ENCODE data around the gene CWC25. TPM values are rescaled to one million over a fixed set of nuclear protein-coding genes. Genes with fewer than 3 reads are reported as not detected.
A peak's percentile ranks its signal among the peaks of the same experiment; 100 is the strongest.

Gene CWC25
- total RNA-seq, 1 experiment from 2014 or later, result 23.9 TPM

- H3K4me1 ChIP-seq (ENCODE audit: control insufficient read depth in 1 of 2, insufficient read depth in 2 of 2, low read length in 2 of 2), result peaks cover 11 to 20% of the 10 kb centered on the region in 2 experiments
- no peak for DNase-seq (ENCODE audit: low read depth, low spot score)
- peak overlapping the region; percentile 96 for H3K27ac ChIP-seq (ENCODE audit: low read depth, low read length)
- peaks cover 51% of the 10 kb centered on the region for H3K79me2 ChIP-seq (ENCODE audit: insufficient read depth, low read length)
- peak overlapping the region; percentile 85 for H3K4me2 ChIP-seq (ENCODE audit: low read length)
- peaks cover 13 to 22% of the 10 kb centered on the region in 2 experiments; a peak in 3 of 4 replicates for H3K36me3 ChIP-seq (ENCODE audit: control insufficient read depth in 1 of 2, insufficient read depth in 2 of 2, low read length in 2 of 2)
- ChIA-PET RAD21 (ENCODE audit: low non-redundant PET in 1 of 2, low total read pairs in 2 of 2, uncharacterized antibody in 2 of 2, unreplicated experiment in 2 of 2) (no interaction called here), CTCF (no interaction called here), POLR2A (no interaction called here)
- intact Hi-C loops (cut with micrococcal nuclease), result loop anchor here (5.0 kb wide), 1 partner anchor 47 kb away; the partner anchor contains the start of gene PSMB3
- no peaks in the 10 kb centered on the region for H4K20me1 ChIP-seq (ENCODE audit: insufficient read depth)
- no peaks in the 10 kb centered on the region for H3K27me3 ChIP-seq (ENCODE audit: insufficient read depth, low read length)
- BruUV-seq (replicated peaks), result no TSS peak
- no peak overlapping the region for H2AFZ ChIP-seq (ENCODE audit: low read depth, low read length, poor library complexity, severe bottlenecking)
- no peaks in the 10 kb centered on the region for H3K9me3 ChIP-seq (ENCODE audit: control insufficient read depth in 1 of 2, insufficient read depth in 1 of 2, low read depth in 1 of 2, low read length in 2 of 2)
- H3K9ac ChIP-seq (ENCODE audit: low read length), result peak overlapping the region; percentile 80
- H3K9me2 ChIP-seq (ENCODE audit: insufficient read depth), result no peaks in the 10 kb centered on the region
- peak overlapping the region; percentile 83 to 85 for H3K4me3 ChIP-seq (replicated peaks in 1 of 2; ENCODE audit: low read depth in 1 of 2, low read length in 2 of 2)
- ATAC-seq, result peak; percentile 34
- TF ChIP-seq RAD21 (IDR thresholded peaks at IDR 0.05; ENCODE audit: low read depth), result no peak
- TF ChIP-seq EZH2phosphoT487 (IDR thresholded peaks at IDR 0.05; ENCODE audit: borderline replicate concordance), result no peak
- peak; percentile 59; the same call in 1 of the 2 replicates for TF ChIP-seq MAX (IDR thresholded peaks at IDR 0.05)
- TF ChIP-seq, protein P1, sequence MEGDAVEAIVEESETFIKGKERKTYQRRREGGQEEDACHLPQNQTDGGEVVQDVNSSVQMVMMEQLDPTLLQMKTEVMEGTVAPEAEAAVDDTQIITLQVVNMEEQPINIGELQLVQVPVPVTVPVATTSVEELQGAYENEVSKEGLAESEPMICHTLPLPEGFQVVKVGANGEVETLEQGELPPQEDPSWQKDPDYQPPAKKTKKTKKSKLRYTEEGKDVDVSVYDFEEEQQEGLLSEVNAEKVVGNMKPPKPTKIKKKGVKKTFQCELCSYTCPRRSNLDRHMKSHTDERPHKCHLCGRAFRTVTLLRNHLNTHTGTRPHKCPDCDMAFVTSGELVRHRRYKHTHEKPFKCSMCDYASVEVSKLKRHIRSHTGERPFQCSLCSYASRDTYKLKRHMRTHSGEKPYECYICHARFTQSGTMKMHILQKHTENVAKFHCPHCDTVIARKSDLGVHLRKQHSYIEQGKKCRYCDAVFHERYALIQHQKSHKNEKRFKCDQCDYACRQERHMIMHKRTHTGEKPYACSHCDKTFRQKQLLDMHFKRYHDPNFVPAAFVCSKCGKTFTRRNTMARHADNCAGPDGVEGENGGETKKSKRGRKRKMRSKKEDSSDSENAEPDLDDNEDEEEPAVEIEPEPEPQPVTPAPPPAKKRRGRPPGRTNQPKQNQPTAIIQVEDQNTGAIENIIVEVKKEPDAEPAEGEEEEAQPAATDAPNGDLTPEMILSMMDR (IDR thresholded peaks at IDR 0.05 in 2 of 3, conservative IDR thresholded peaks at IDR 0.05 in 1 of 3; ENCODE audit: borderline replicate concordance in 1 of 3, insufficient read depth in 1 of 3, low read depth in 2 of 3, low read length in 2 of 3), result no peak
- no peak for TF ChIP-seq POLR2A (IDR thresholded peaks at IDR 0.05; ENCODE audit: borderline replicate concordance, extremely low read depth, insufficient read depth, insufficient read length)
- peak; percentile 31; the same call in 1 of the 2 replicates for TF ChIP-seq POLR2AphosphoS5 (IDR thresholded peaks at IDR 0.05; ENCODE audit: low read depth, low read length)
- TF ChIP-seq, protein P2, sequence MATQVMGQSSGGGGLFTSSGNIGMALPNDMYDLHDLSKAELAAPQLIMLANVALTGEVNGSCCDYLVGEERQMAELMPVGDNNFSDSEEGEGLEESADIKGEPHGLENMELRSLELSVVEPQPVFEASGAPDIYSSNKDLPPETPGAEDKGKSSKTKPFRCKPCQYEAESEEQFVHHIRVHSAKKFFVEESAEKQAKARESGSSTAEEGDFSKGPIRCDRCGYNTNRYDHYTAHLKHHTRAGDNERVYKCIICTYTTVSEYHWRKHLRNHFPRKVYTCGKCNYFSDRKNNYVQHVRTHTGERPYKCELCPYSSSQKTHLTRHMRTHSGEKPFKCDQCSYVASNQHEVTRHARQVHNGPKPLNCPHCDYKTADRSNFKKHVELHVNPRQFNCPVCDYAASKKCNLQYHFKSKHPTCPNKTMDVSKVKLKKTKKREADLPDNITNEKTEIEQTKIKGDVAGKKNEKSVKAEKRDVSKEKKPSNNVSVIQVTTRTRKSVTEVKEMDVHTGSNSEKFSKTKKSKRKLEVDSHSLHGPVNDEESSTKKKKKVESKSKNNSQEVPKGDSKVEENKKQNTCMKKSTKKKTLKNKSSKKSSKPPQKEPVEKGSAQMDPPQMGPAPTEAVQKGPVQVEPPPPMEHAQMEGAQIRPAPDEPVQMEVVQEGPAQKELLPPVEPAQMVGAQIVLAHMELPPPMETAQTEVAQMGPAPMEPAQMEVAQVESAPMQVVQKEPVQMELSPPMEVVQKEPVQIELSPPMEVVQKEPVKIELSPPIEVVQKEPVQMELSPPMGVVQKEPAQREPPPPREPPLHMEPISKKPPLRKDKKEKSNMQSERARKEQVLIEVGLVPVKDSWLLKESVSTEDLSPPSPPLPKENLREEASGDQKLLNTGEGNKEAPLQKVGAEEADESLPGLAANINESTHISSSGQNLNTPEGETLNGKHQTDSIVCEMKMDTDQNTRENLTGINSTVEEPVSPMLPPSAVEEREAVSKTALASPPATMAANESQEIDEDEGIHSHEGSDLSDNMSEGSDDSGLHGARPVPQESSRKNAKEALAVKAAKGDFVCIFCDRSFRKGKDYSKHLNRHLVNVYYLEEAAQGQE (IDR thresholded peaks at IDR 0.05; ENCODE audit: low read depth), result no peak
- TF ChIP-seq ZFX (IDR thresholded peaks at IDR 0.05), result peak; percentile 76
- no peak for TF ChIP-seq SP1 (IDR thresholded peaks at IDR 0.05; ENCODE audit: low read depth)
- TF ChIP-seq YY1 (IDR thresholded peaks at IDR 0.05; ENCODE audit: extremely low read depth, insufficient replicate concordance, low read depth, low read length), result no peak
- TF ChIP-seq, protein P3, sequence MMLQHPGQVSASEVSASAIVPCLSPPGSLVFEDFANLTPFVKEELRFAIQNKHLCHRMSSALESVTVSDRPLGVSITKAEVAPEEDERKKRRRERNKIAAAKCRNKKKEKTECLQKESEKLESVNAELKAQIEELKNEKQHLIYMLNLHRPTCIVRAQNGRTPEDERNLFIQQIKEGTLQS (IDR thresholded peaks at IDR 0.05), result no peak
- no peak for TF ChIP-seq ZBTB33 (IDR thresholded peaks at IDR 0.05; ENCODE audit: extremely low read depth, insufficient replicate concordance, low read length)
- TF ChIP-seq TCF7L2 (IDR thresholded peaks at IDR 0.05; ENCODE audit: borderline replicate concordance, extremely low read depth, insufficient read depth, insufficient read length), result no peak
- TF ChIP-seq ELF1 (IDR thresholded peaks at IDR 0.05; ENCODE audit: borderline replicate concordance, low read depth), result no peak
- no peak for TF ChIP-seq EZH2 (IDR thresholded peaks at IDR 0.05)
- no peak for TF ChIP-seq CBX3 (IDR thresholded peaks at IDR 0.05; ENCODE audit: low read depth)
- TF ChIP-seq CEBPB (IDR thresholded peaks at IDR 0.05; ENCODE audit: low read depth), result no peak
- no peak for TF ChIP-seq FOSL1 (IDR thresholded peaks at IDR 0.05; ENCODE audit: low read depth)
Observed at GRCh38 chr17:38798614-38799500, 26.3 kb downstream of the CWC25 start.
